H1 (cell line): ENCODE data around the gene PPP1CC. TPM values are rescaled to one million over a fixed set of nuclear protein-coding genes. Genes with fewer than 3 reads are reported as not detected.

ENCODE experiments used
- CHD2 ChIP-seq: IDR thresholded peaks from 2 replicates; pipeline ENCODE4 v1.6.1; 2012; ENCODE audit warnings: low read length, improper control_type of control experiment
- ZNF274 ChIP-seq: IDR thresholded peaks from 2 replicates; pipeline ENCODE4 v1.7.0; 2012; ENCODE audit warnings: low read length, borderline replicate concordance; ENCODE audit errors: extremely low read depth
- polyA plus RNA-seq, 7 experiments: library from polyadenylated mRNA; depleted of rRNA in 3 of 7; stranded (reverse) in 5 of 7; unstranded in 2 of 7; fragments of >200 nt in 5 of 7; fragments of 200-250 nt in 2 of 7; gene quantifications; 1 replicate in 5 of 7; 2 replicates in 1 of 7; 4 replicates in 1 of 7; pipeline versions ENCODE4 v1.2.1 to v1.2.3, GENCODE V29; 2011 to 2013; ENCODE audit warnings: missing spikeins in 2 of 7, mixed read lengths in 2 of 7
- total RNA-seq: library from RNA; stranded (reverse); fragmentation: NEBNext Ultra II Directional; extraction: Animal tissue kit (Norgen Biotek cat#: 25700); gene quantifications from 2 replicates; pipeline ENCODE4 v1.2.1, GENCODE V29; 2021

Gene PPP1CC
- total and polyA plus RNA-seq, 2 of the 8 experiments (the other 6 are each of a cell fraction or from before 2014, with no cell fraction given) = 193 to 350 TPM

DNA sequence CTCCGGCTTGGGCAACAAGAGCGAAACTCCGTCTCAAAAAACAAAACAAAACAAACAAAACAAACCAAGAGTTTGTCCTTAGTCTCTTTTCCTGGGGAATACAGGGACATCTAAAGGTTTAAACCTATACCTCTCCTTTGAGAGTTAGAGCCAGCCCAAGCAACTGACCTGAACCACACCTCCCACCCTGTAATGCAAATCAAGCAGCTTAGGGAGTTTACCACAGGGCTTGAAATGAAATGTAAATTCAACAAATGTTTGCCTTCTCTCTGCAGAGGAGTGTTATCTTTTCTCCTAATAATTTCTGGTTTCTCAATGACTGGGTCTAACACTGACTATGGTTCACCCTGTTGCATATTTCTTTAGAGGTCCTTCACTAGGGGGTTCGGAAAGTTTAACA lies 16.7 kb downstream of the PPP1CC start (continued):
- TF ChIP-seq CHD2 = no peak
- TF ChIP-seq ZNF274 = no peak
